Subcutaneous abdominal adipose tissue (tissue), 5 donors: Measurements from ENCODE around the gene DNER.
A peak's percentile ranks its signal among the peaks of the same experiment; 100 is the strongest.

Experiments used
- H3K27ac ChIP-seq: one replicate; pipeline ENCODE4 v1.7.0; 2013; ENCODE audit warnings: low read depth, mild to moderate bottlenecking, inconsistent platforms, low read length, moderate library complexity
- H3K27me3 ChIP-seq, 5 donors: one replicate each; pipeline ENCODE4 v1.7.0; 2013; ENCODE audit warnings: low read length in 5 of 5, inconsistent platforms in 1 of 5; ENCODE audit not compliant: control insufficient read depth in 5 of 5, insufficient read depth in 4 of 5
- H3K36me3 ChIP-seq, 5 donors: one replicate each; pipeline ENCODE4 v1.7.0; 2013; ENCODE audit warnings: low read length in 5 of 5; ENCODE audit not compliant: control insufficient read depth in 5 of 5, insufficient read depth in 5 of 5
- H3K4me1 ChIP-seq, 5 donors: one replicate each; pipeline ENCODE4 v1.7.0; 2013; ENCODE audit warnings: low read length in 5 of 5, mild to moderate bottlenecking in 3 of 5, moderate library complexity in 1 of 5; ENCODE audit not compliant: control insufficient read depth in 5 of 5, insufficient read depth in 5 of 5
- H3K4me3 ChIP-seq, 5 donors: one replicate each; pipeline ENCODE4 v1.7.0; 2013; ENCODE audit warnings: low read length in 5 of 5, low read depth in 1 of 5
- H3K9ac ChIP-seq, 5 donors: one replicate each; pipeline ENCODE4 v1.7.0; 2013; ENCODE audit warnings: low read length in 5 of 5, mild to moderate bottlenecking in 4 of 5, moderate library complexity in 3 of 5
- H3K9me3 ChIP-seq, 5 donors: one replicate each; pipeline ENCODE4 v1.7.0; 2013; ENCODE audit warnings: low read length in 5 of 5; ENCODE audit not compliant: control insufficient read depth in 5 of 5
- donor health status: healthy.
- donor health status: healthy.
- donor health status: healthy.
- donor health status: healthy.
- donor health status: healthy.

DNER gene

DNA sequence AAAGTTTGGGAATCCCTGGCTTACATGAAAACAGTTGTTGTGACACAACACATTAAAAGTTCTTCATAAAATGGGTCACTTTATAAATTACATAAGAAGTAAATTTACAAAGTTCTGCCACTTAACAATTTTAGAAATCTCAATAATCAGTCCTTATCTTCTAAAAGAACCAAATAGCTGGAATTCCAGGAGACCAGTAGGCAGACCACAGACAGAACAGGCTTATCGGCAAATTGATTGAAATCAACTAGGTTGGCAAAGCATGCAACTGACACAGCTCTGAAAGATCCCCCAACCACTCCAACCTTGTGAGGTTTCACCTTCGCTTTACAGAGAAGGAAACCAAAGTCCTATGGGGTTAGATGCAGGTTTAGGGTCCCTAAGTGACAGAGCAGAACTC, 103.0 kb downstream of the DNER start:
- Histone ChIP-seq H3K9me3 (no peaks in the 10 kb centered on the region), H3K9ac (no peak overlapping the region), H3K27me3 (no peaks in the 10 kb centered on the region), H3K4me3 (no peak overlapping the region), H3K4me1 (no peaks in the 10 kb centered on the region), H3K36me3 (no peaks in the 10 kb centered on the region), H3K27ac (no peak overlapping the region)

DNA sequence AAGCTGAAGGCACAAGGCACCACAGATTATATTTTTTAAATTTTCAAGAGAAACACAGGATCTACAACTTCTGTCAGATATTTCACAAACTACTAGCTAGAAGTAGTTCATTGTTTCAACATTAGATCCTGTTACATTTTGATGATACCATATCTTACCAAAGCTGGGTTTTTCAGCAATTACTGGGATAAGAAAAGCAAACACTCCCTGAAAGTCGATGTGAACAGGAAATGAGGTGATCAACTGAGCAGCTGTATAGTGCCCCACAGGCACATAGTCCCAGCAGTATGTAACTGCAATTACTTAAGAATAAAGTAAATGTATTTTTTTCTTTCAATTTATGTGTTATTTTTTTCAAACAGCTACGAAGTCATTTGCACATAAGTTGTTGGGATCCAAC, 103.5 kb downstream of the DNER start:
- H3K36me3 ChIP-seq: no peaks in the 10 kb centered on the region
- H3K9ac ChIP-seq: no peak overlapping the region
- no peaks in the 10 kb centered on the region for H3K4me1 ChIP-seq
- H3K4me3 ChIP-seq: no peak overlapping the region
- no peak overlapping the region for H3K27ac ChIP-seq
- no peaks in the 10 kb centered on the region for H3K9me3 ChIP-seq
- no peaks in the 10 kb centered on the region for H3K27me3 ChIP-seq

DNA sequence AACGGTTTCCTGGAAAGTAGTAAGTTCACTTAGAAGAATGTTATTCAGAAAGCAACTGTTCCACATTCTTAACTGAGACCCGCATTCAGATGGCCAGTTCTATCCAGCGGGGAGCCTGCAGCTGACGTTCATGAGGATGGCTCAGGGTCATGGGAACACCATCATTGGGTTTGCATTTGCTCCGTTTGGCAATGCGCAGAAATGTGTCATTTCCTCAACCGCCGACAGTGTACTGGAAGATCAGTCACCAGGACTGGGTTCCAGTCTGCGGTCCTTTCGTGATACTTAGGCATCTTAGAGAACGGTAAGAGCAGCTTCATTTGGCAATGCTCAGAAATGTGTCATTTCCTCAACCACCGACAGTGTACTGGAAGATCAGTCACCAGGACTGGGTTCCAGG, 104.0 kb downstream of the DNER start:
- Histone ChIP-seq H3K36me3 (no peaks in the 10 kb centered on the region), H3K9ac (no peak overlapping the region), H3K4me1 (no peaks in the 10 kb centered on the region), H3K27me3 (no peaks in the 10 kb centered on the region), H3K9me3 (no peaks in the 10 kb centered on the region), H3K27ac (no peak overlapping the region), H3K4me3 (no peak overlapping the region)

- no peak overlapping the region for H3K4me3 ChIP-seq
- H3K9ac ChIP-seq: no peak overlapping the region
- no peaks in the 10 kb centered on the region for H3K27me3 ChIP-seq
- no peaks in the 10 kb centered on the region for H3K36me3 ChIP-seq
- no peaks in the 10 kb centered on the region for H3K4me1 ChIP-seq
- no peaks in the 10 kb centered on the region for H3K9me3 ChIP-seq
- no peak overlapping the region for H3K27ac ChIP-seq
Observed at GRCh38 chr2:229601936-229602335, 112.4 kb downstream of the DNER start.

DNA sequence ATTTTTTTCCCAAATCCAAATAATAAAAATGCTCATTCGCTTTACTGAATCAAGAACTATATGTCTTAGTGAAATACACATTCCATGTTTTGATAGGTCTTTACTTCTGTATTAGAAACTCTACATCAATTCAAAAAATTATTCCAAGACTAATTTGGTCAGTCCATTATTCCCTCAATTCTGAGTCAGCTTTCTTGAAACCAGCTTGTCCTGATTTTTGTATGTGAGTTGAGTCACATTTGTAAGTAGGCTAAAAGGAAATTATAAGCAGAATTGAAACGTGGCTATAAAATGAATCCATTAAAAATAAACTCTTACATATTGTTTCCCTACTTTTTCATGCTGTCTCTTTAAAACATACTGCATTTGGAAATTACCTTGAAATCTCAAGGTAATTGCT, 113.0 kb downstream of the DNER start:
- Histone ChIP-seq H3K9ac (no peak overlapping the region), H3K27me3 (no peaks in the 10 kb centered on the region), H3K27ac (no peak overlapping the region), H3K4me3 (no peak overlapping the region), H3K36me3 (no peaks in the 10 kb centered on the region), H3K9me3 (no peaks in the 10 kb centered on the region), H3K4me1 (no peaks in the 10 kb centered on the region)

- no peaks in the 10 kb centered on the region for H3K9me3 ChIP-seq
- no peak overlapping the region for H3K9ac ChIP-seq
- H3K4me1 ChIP-seq: no peaks in the 10 kb centered on the region
- no peaks in the 10 kb centered on the region for H3K36me3 ChIP-seq
- no peak overlapping the region for H3K27ac ChIP-seq
- no peak overlapping the region for H3K4me3 ChIP-seq
- H3K27me3 ChIP-seq: no peaks in the 10 kb centered on the region
Observed at GRCh38 chr2:229598227-229598626, 116.1 kb downstream of the DNER start.

DNA sequence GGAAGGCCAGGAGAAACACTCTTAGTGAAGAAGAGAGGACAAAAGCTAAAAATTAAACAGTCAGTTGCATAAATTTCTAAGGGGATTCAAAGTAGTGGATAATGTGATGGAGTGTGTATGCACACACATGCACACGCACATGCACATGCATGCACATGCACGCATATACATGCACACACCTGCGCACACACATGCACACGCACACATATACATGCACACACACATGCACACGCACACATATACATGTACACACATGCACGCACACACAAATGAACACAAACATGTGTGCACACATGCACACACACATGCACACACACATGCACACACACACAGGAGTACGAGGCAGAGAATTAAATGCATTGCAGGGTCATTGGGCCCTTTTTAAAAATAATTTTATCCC, 117.6 kb downstream of the DNER start:
- H3K9me3 ChIP-seq: no peaks in the 10 kb centered on the region
- no peaks in the 10 kb centered on the region for H3K27me3 ChIP-seq
- no peak overlapping the region for H3K4me3 ChIP-seq
- no peaks in the 10 kb centered on the region for H3K4me1 ChIP-seq
- H3K36me3 ChIP-seq: no peaks in the 10 kb centered on the region
- H3K27ac ChIP-seq: no peak overlapping the region
- no peak overlapping the region for H3K9ac ChIP-seq

- no peak overlapping the region for H3K4me3 ChIP-seq
- no peaks in the 10 kb centered on the region for H3K36me3 ChIP-seq
- H3K4me1 ChIP-seq: peaks cover 0 to 4% (median 2%) of the 10 kb centered on the region in 5 donors
- H3K9me3 ChIP-seq: no peaks in the 10 kb centered on the region
- no peak overlapping the region for H3K9ac ChIP-seq
- H3K27me3 ChIP-seq: no peaks in the 10 kb centered on the region
- H3K27ac ChIP-seq: no peak overlapping the region
Observed at GRCh38 chr2:229591611-229592010, 122.7 kb downstream of the DNER start.

- Histone ChIP-seq H3K27ac (no peak overlapping the region), H3K4me1 (peaks cover 0 to 5% (median 4%) of the 10 kb centered on the region in 5 donors), H3K27me3 (peaks cover 0 to 4% (median 0%) of the 10 kb centered on the region in 5 donors), H3K9ac (no peak overlapping the region), H3K36me3 (no peaks in the 10 kb centered on the region), H3K4me3 (peak overlapping the region in 4 of 5 donors; percentile 8 to 54 (median 53)), H3K9me3 (no peaks in the 10 kb centered on the region)
Observed at GRCh38 chr2:229586746-229587705, 127.3 kb downstream of the DNER start.

- peaks cover 0 to 4% (median 0%) of the 10 kb centered on the region in 5 donors for H3K27me3 ChIP-seq
- no peaks in the 10 kb centered on the region for H3K36me3 ChIP-seq
- no peak overlapping the region for H3K4me3 ChIP-seq
- H3K9ac ChIP-seq: no peak overlapping the region
- H3K9me3 ChIP-seq: no peaks in the 10 kb centered on the region
- peaks cover 0 to 5% (median 4%) of the 10 kb centered on the region in 5 donors for H3K4me1 ChIP-seq
- H3K27ac ChIP-seq: no peak overlapping the region
Observed at GRCh38 chr2:229586012-229586411, 128.3 kb downstream of the DNER start.
